Neural progenitor cell (in vitro differentiated cells): ENCODE results near the gene VTA1.

Source experiments
- EZH2 ChIP-seq: fragments of 200-600 bp; sonication (generic); IDR thresholded peaks from 2 replicates; pipeline ENCODE4 v1.6.1; 2017; ENCODE audit warnings: antibody characterized with exemption, mild to moderate bottlenecking, moderate library complexity
- TF ChIP-seq, protein P1 (sequence below): fragments of 200-600 bp; sonication (generic); IDR thresholded peaks from 2 replicates; pipeline ENCODE4 v1.5.1; 2017; ENCODE audit warnings: antibody characterized with exemption, mild to moderate bottlenecking

DNA sequence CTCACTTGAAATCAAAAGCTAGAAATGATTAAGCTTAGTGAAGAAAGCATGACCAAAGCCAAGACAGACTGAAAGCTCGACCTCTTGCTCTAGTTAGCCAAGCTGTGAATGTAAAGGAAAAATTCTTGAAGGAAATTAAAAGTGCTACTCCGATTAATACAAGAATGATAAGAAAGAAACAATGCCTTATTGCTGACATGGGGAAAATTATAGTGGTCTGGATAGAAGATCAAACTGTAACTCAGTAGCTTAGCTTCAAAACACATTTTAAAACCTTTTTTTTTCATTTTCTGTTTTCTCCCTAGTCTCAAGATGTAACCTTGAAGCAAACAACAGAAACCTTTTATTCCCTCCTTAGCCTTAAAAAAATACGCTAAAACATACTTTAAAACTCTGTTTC, 25.7 kb upstream of the VTA1 start:
- TF ChIP-seq, protein P1, sequence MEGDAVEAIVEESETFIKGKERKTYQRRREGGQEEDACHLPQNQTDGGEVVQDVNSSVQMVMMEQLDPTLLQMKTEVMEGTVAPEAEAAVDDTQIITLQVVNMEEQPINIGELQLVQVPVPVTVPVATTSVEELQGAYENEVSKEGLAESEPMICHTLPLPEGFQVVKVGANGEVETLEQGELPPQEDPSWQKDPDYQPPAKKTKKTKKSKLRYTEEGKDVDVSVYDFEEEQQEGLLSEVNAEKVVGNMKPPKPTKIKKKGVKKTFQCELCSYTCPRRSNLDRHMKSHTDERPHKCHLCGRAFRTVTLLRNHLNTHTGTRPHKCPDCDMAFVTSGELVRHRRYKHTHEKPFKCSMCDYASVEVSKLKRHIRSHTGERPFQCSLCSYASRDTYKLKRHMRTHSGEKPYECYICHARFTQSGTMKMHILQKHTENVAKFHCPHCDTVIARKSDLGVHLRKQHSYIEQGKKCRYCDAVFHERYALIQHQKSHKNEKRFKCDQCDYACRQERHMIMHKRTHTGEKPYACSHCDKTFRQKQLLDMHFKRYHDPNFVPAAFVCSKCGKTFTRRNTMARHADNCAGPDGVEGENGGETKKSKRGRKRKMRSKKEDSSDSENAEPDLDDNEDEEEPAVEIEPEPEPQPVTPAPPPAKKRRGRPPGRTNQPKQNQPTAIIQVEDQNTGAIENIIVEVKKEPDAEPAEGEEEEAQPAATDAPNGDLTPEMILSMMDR = no peak
- TF ChIP-seq EZH2 = no peak
